Measurements from ENCODE around the gene TAPT1. TPM values are rescaled to one million over a fixed set of nuclear protein-coding genes. Genes with fewer than 3 reads are reported as not detected.

The TAPT1 gene
- total RNA-seq, 1 donor from 2014 or later = 35.0 TPM

DNA sequence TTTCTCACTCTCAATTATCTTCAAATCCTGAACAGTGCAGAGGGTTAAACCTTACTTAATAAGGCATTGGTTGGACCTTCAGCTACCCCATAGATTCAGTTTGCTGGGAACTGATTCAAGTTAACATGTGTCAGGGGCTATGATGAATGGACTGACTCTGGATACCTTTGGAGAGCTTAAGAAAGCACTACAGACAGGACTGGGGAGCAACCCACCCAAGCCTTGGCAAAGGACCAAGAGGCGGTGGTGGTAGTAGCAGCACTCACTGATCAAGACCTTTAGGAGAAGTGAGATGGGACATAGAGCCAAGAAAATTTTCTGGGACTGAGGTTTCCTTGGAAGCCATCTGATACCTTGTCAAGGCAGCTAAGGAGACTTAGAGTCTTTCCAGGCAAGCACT is 43.0 kb upstream of the TAPT1 start:
- POLR2A ChIA-PET = no interaction called here
- intact Hi-C loops (cut with micrococcal nuclease) = no loop called here
- Mint-ChIP-seq H3K4me1 (peaks cover 24% of the 10 kb centered on the region), H3K4me3 (no peak overlapping the region), H3K27ac (no peak overlapping the region), H3K9me3 (no peaks in the 10 kb centered on the region), H3K36me3 (ENCODE audit: low read depth) (no peaks in the 10 kb centered on the region), H3K27me3 (no peaks in the 10 kb centered on the region)
- CTCF ChIA-PET = interaction anchor here (0.6 to 1.1 kb wide), 2 partner anchors 464 to 615 kb away, joined by 3 to 4 read pairs; no protein-coding TSS in a partner anchor
- TF ChIP-seq, protein P1, sequence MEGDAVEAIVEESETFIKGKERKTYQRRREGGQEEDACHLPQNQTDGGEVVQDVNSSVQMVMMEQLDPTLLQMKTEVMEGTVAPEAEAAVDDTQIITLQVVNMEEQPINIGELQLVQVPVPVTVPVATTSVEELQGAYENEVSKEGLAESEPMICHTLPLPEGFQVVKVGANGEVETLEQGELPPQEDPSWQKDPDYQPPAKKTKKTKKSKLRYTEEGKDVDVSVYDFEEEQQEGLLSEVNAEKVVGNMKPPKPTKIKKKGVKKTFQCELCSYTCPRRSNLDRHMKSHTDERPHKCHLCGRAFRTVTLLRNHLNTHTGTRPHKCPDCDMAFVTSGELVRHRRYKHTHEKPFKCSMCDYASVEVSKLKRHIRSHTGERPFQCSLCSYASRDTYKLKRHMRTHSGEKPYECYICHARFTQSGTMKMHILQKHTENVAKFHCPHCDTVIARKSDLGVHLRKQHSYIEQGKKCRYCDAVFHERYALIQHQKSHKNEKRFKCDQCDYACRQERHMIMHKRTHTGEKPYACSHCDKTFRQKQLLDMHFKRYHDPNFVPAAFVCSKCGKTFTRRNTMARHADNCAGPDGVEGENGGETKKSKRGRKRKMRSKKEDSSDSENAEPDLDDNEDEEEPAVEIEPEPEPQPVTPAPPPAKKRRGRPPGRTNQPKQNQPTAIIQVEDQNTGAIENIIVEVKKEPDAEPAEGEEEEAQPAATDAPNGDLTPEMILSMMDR (IDR thresholded peaks at IDR 0.05) = no peak
- DNase-seq (no peak), ATAC-seq (ENCODE audit: low read depth) (no peak)

DNA sequence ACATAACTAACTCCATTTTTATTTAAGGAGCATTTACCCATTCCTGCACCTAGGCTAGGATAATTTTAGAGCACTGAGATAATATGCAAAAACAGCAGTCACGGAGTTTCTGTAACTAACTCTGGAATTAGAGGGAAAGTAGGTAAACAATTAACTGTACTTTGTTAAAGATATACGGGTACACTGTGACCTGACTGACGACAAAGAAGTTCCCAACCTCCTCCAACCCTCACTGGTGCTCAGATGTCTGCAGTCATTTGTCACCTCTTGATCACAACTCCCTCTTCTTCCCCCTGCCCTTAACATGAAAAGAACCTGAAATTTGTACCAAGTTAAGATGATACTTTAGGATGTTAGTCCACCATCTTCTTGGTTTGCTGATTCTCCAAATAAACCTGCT is 42.0 kb upstream of the TAPT1 start:
- peaks cover 33% of the 10 kb centered on the region for H3K4me1 Mint-ChIP-seq
- H3K9me3 Mint-ChIP-seq = no peaks in the 10 kb centered on the region
- CTCF ChIA-PET = no interaction called here
- no peak overlapping the region for H3K27ac Mint-ChIP-seq
- H3K4me3 Mint-ChIP-seq = no peak overlapping the region
- TF ChIP-seq, protein P1 (IDR thresholded peaks at IDR 0.05) = no peak
- DNase-seq = no peak
- intact Hi-C loops (cut with micrococcal nuclease) = no loop called here
- no peaks in the 10 kb centered on the region for H3K36me3 Mint-ChIP-seq (ENCODE audit: low read depth)
- ATAC-seq (ENCODE audit: low read depth) = no peak
- H3K27me3 Mint-ChIP-seq = no peaks in the 10 kb centered on the region
- POLR2A ChIA-PET = no interaction called here

DNA sequence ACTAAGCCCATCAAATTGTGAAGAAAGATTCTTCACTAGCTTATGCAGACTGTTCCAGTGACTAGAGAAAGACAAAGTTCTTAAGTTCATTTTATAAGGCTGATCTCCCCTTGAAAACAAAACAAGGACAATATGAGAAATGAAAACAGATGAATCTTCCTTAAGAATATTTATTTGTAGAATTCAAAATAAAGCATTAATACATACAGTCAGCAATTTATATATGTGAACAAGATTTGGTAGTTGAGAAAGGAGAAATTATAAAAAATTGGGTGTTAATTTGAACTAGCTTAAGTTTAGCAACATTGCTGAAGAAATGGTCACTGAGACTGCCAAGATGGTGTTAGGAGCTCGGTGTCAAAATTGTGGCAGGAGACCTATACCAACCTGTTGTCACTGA is 41.4 kb upstream of the TAPT1 start:
- TF ChIP-seq, protein P1 (IDR thresholded peaks at IDR 0.05) = no peak
- ChIA-PET CTCF (interaction anchor here (2.4 to 4.9 kb wide), 3 partner anchors 70 to 385 kb away, joined by 12 to 66 read pairs (median 45); no protein-coding TSS in a partner anchor), POLR2A (no interaction called here)
- Mint-ChIP-seq H3K4me1 (peaks cover 39% of the 10 kb centered on the region), H3K4me3 (no peak overlapping the region), H3K27ac (no peak overlapping the region), H3K9me3 (no peaks in the 10 kb centered on the region), H3K36me3 (ENCODE audit: low read depth) (no peaks in the 10 kb centered on the region), H3K27me3 (no peaks in the 10 kb centered on the region)
- intact Hi-C loops (cut with micrococcal nuclease) = no loop called here
- ATAC-seq (ENCODE audit: low read depth) = no peak
- no peak for DNase-seq

DNA sequence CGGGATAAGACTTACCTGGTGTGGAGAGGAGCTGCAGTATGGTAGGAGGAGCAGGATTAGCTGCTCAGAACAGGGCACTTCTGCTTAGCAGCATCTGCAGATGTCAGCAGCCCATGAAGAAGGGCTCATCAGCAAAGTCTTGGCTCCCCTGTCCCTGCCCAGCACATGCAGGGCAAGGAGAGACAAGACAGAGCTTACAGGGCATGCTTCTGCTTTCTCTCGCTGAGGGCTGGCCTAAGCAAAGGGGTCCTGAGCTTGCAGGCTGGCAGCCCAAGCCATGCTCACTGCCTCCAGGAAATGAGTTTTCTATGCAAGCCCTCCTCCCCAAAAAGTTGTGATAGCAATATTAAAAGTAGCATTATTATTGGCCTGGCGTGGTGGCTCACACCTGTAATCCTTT is 39.5 kb upstream of the TAPT1 start:
- TF ChIP-seq, protein P1 (IDR thresholded peaks at IDR 0.05) = no peak
- DNase-seq = no peak
- ChIA-PET CTCF (interaction anchor here (1.3 to 4.9 kb wide), 10 partner anchors 49 to 460 kb away, joined by 4 to 66 read pairs (median 11); no protein-coding TSS in a partner anchor), POLR2A (no interaction called here)
- Mint-ChIP-seq H3K27me3 (no peaks in the 10 kb centered on the region), H3K9me3 (no peaks in the 10 kb centered on the region), H3K4me1 (peaks cover 47% of the 10 kb centered on the region), H3K36me3 (ENCODE audit: low read depth) (no peaks in the 10 kb centered on the region), H3K4me3 (no peak overlapping the region), H3K27ac (no peak overlapping the region)
- intact Hi-C loops (cut with micrococcal nuclease) = loop anchor here (1.0 to 2.0 kb wide), 5 partner anchors 61 to 535 kb away; partner anchors contain the start of gene FGFBP2
- no peak for ATAC-seq (ENCODE audit: low read depth)

DNA sequence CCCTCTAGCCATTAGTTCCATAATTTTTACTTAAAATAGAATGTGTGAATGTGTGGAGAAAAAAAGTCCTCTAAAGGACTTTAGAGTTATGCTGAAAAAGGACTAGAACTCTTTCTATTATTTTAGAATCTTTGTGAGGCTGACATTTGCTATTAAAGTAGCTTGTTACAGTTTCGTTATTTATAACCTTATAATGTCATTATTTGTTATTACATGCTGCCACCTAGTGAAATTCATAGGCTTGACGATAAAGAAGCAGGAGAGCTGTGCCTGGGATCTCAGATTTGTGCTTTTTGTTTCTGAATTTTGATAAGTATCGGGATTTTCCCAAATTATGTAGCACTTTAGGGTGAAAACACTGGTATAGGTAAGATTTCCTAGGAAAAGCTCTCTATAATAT is 38.5 kb upstream of the TAPT1 start:
- Mint-ChIP-seq H3K9me3 (no peaks in the 10 kb centered on the region), H3K27ac (no peak overlapping the region), H3K27me3 (no peaks in the 10 kb centered on the region), H3K4me3 (no peak overlapping the region), H3K4me1 (peaks cover 44% of the 10 kb centered on the region), H3K36me3 (ENCODE audit: low read depth) (no peaks in the 10 kb centered on the region)
- ChIA-PET POLR2A (interaction anchor here (0.5 to 0.8 kb wide), 2 partner anchors 44 to 60 kb away, joined by 3 to 4 read pairs; no protein-coding TSS in a partner anchor), CTCF (interaction anchor here (0.7 to 4.9 kb wide), 17 partner anchors 14 to 459 kb away, joined by 3 to 66 read pairs (median 6); no protein-coding TSS in a partner anchor)
- intact Hi-C loops (cut with micrococcal nuclease) = loop anchor here (1.0 to 2.0 kb wide), 7 partner anchors 60 to 534 kb away; partner anchors contain the start of gene FGFBP2
- no peak for DNase-seq
- TF ChIP-seq, protein P1 (IDR thresholded peaks at IDR 0.05) = no peak
- peak; percentile 62 for ATAC-seq (ENCODE audit: low read depth)
